ENCODE data around the gene MGAM2. TPM values are rescaled to one million over a fixed set of nuclear protein-coding genes. Genes with fewer than 3 reads are reported as not detected.
"Not testable (repeated sequence)": the region's sequence is repeated elsewhere in the genome, so short reads cannot be mapped to it uniquely, and the experiment has no call there.

Gene MGAM2
- total RNA-seq (not detected), polyA plus RNA-seq (not detected), total RNA-seq (0 to 0.09 (median 0) reads per million in 6 experiments)

GRCh38 chr7:142111499-142111898 is at the start of gene MGAM2:
TSS of gene MGAM2 (plus strand) at chr7:142111718. CDS start at chr7:142116874, 5,156 bp downstream.
- peak within 1 kb of the TSS in 1 of 10 donors; percentile 36 for H3K27ac Mint-ChIP-seq
- ATAC-seq (no peak), DNase-seq (no peak)
- H3K36me3 Mint-ChIP-seq: no peaks in the 10 kb centered on the region
- no peak within 1 kb of the TSS for H3K4me3 Mint-ChIP-seq
- H3K27me3 Mint-ChIP-seq: peaks cover 6 to 21% (median 8%) of the 10 kb centered on the region in 5 donors
- H3K9me3 Mint-ChIP-seq: no peaks in the 10 kb centered on the region
- POLR2A ChIA-PET: no interaction called here
- H3K4me1 Mint-ChIP-seq: no peaks in the 10 kb centered on the region

GRCh38 chr7:142063551-142064442 is 47.7 kb upstream of the MGAM2 start:
- ATAC-seq (no peak), DNase-seq (no peak)
- H3K27me3 Mint-ChIP-seq: peaks cover 0 to 25% (median 6%) of the 10 kb centered on the region in 5 donors
- H3K4me1 Mint-ChIP-seq: peaks cover 0 to 1% (median 0%) of the 10 kb centered on the region in 4 donors
- H3K4me3 Mint-ChIP-seq: no peak overlapping the region
- no peaks in the 10 kb centered on the region for H3K9me3 Mint-ChIP-seq
- no peaks in the 10 kb centered on the region for H3K36me3 Mint-ChIP-seq
- POLR2A ChIA-PET: no interaction called here
- no peak overlapping the region for H3K27ac Mint-ChIP-seq

GRCh38 chr7:142066536-142066935 is 45.0 kb upstream of the MGAM2 start:
- Mint-ChIP-seq H3K36me3 (no peaks in the 10 kb centered on the region), H3K4me3 (no peak overlapping the region), H3K9me3 (no peaks in the 10 kb centered on the region), H3K27me3 (peaks cover 0 to 7% (median 3%) of the 10 kb centered on the region in 5 donors), H3K27ac (no peak overlapping the region), H3K4me1 (peaks cover 0 to 1% (median 0%) of the 10 kb centered on the region in 4 donors)
- POLR2A ChIA-PET: no interaction called here
- no peak for ATAC-seq
- no peak for DNase-seq

GRCh38 chr7:142077762-142078161 is 33.8 kb upstream of the MGAM2 start:
- POLR2A ChIA-PET: no interaction called here

GRCh38 chr7:142083605-142084004 is 27.9 kb upstream of the MGAM2 start:
- DNase-seq (no peak), ATAC-seq (no peak)
- H3K27me3 Mint-ChIP-seq: peaks cover 0 to 12% (median 2%) of the 10 kb centered on the region in 5 donors
- no peak overlapping the region for H3K27ac Mint-ChIP-seq
- POLR2A ChIA-PET: no interaction called here
- peaks cover 0 to 10% (median 0%) of the 10 kb centered on the region in 9 donors for H3K9me3 Mint-ChIP-seq
- H3K36me3 Mint-ChIP-seq: no peaks in the 10 kb centered on the region
- H3K4me1 Mint-ChIP-seq: no peaks in the 10 kb centered on the region
- H3K4me3 Mint-ChIP-seq: no peak overlapping the region

More at GRCh38 chr7:142077762-142078161, 33.8 kb upstream of the MGAM2 start:
- Mint-ChIP-seq H3K9me3 (peaks cover 0 to 1% (median 0%) of the 10 kb centered on the region in 9 donors), H3K4me3 (no peak overlapping the region), H3K27me3 (peaks cover 0 to 15% (median 10%) of the 10 kb centered on the region in 5 donors), H3K4me1 (no peaks in the 10 kb centered on the region), H3K27ac (no peak overlapping the region), H3K36me3 (no peaks in the 10 kb centered on the region)
- DNase-seq (no peak), ATAC-seq (no peak)

- peaks cover 0 to 12% (median 2%) of the 10 kb centered on the region in 5 donors for H3K27me3 Mint-ChIP-seq
- H3K9me3 Mint-ChIP-seq: peaks cover 0 to 10% (median 0%) of the 10 kb centered on the region in 9 donors
- no peaks in the 10 kb centered on the region for H3K4me1 Mint-ChIP-seq
- H3K27ac Mint-ChIP-seq: no peak overlapping the region
- no peaks in the 10 kb centered on the region for H3K36me3 Mint-ChIP-seq
- ATAC-seq (no peak), DNase-seq (no peak)
- POLR2A ChIA-PET: no interaction called here
- no peak overlapping the region for H3K4me3 Mint-ChIP-seq
Observed at GRCh38 chr7:142085428-142085827, 26.1 kb upstream of the MGAM2 start.

- Mint-ChIP-seq H3K27ac (no peak overlapping the region), H3K4me1 (no peaks in the 10 kb centered on the region), H3K4me3 (no peak overlapping the region), H3K36me3 (no peaks in the 10 kb centered on the region), H3K27me3 (peaks cover 0 to 5% (median 0%) of the 10 kb centered on the region in 5 donors), H3K9me3 (peaks cover 0 to 8% (median 0%) of the 10 kb centered on the region in 9 donors)
- ATAC-seq (no peak), DNase-seq (no peak)
- POLR2A ChIA-PET: no interaction called here
Observed at GRCh38 chr7:142088022-142088714, 23.4 kb upstream of the MGAM2 start.

GRCh38 chr7:142089035-142089434 is 22.5 kb upstream of the MGAM2 start:
- Mint-ChIP-seq H3K27me3 (peaks cover 0 to 2% (median 0%) of the 10 kb centered on the region in 5 donors), H3K4me3 (no peak overlapping the region), H3K36me3 (no peaks in the 10 kb centered on the region), H3K4me1 (no peaks in the 10 kb centered on the region), H3K9me3 (no peaks in the 10 kb centered on the region), H3K27ac (no peak overlapping the region)
- POLR2A ChIA-PET: no interaction called here
- DNase-seq (no peak), ATAC-seq (no peak)

GRCh38 chr7:142091961-142092360 is 19.6 kb upstream of the MGAM2 start:
- H3K27me3 Mint-ChIP-seq: peaks cover 0 to 2% (median 0%) of the 10 kb centered on the region in 5 donors
- no peaks in the 10 kb centered on the region for H3K9me3 Mint-ChIP-seq
- POLR2A ChIA-PET: no interaction called here
- H3K27ac Mint-ChIP-seq: no peak overlapping the region
- no peaks in the 10 kb centered on the region for H3K36me3 Mint-ChIP-seq
- ATAC-seq (no peak), DNase-seq (no peak)
- H3K4me1 Mint-ChIP-seq: no peaks in the 10 kb centered on the region
- H3K4me3 Mint-ChIP-seq: no peak overlapping the region

GRCh38 chr7:142094861-142095260 is 16.7 kb upstream of the MGAM2 start:
- ATAC-seq (no peak), DNase-seq (no peak)
- Mint-ChIP-seq H3K36me3 (no peaks in the 10 kb centered on the region), H3K27me3 (peaks cover 0 to 2% (median 0%) of the 10 kb centered on the region in 5 donors), H3K4me1 (no peaks in the 10 kb centered on the region), H3K4me3 (no peak overlapping the region), H3K9me3 (no peaks in the 10 kb centered on the region), H3K27ac (no peak overlapping the region)
- POLR2A ChIA-PET: no interaction called here

- ATAC-seq (no peak), DNase-seq (no peak)
- H3K27ac Mint-ChIP-seq: no peak overlapping the region
- POLR2A ChIA-PET: no interaction called here
- H3K4me3 Mint-ChIP-seq: no peak overlapping the region
- no peaks in the 10 kb centered on the region for H3K4me1 Mint-ChIP-seq
- no peaks in the 10 kb centered on the region for H3K36me3 Mint-ChIP-seq
- H3K9me3 Mint-ChIP-seq: no peaks in the 10 kb centered on the region
- no peaks in the 10 kb centered on the region for H3K27me3 Mint-ChIP-seq
Observed at GRCh38 chr7:142097571-142097970, 13.9 kb upstream of the MGAM2 start.

- POLR2A ChIA-PET: no interaction called here
- Mint-ChIP-seq H3K4me1 (no peaks in the 10 kb centered on the region), H3K4me3 (no peak overlapping the region), H3K27ac (no peak overlapping the region), H3K27me3 (peaks cover 0 to 3% (median 0%) of the 10 kb centered on the region in 5 donors), H3K9me3 (no peaks in the 10 kb centered on the region), H3K36me3 (no peaks in the 10 kb centered on the region)
- no peak for DNase-seq
- ATAC-seq: no peak
Observed at GRCh38 chr7:142098004-142098403, 13.5 kb upstream of the MGAM2 start.

GRCh38 chr7:142099347-142099746 is 12.2 kb upstream of the MGAM2 start:
- H3K27ac Mint-ChIP-seq: peak overlapping the region in 1 of 10 donors; percentile 44
- H3K4me3 Mint-ChIP-seq, DNase-seq, H3K9me3 Mint-ChIP-seq, POLR2A ChIA-PET, ATAC-seq, H3K4me1 Mint-ChIP-seq, H3K36me3 Mint-ChIP-seq, H3K27me3 Mint-ChIP-seq: not testable (repeated sequence)
